ENCODE measurements around the gene RGS16. TPM values are rescaled to one million over a fixed set of nuclear protein-coding genes. Genes with fewer than 3 reads are reported as not detected.

RGS16 gene
- total RNA-seq, 1 experiment from 2014 or later = not detected

GRCh38 chr1:182587666-182588499, 16.3 kb downstream of the RGS16 start:
- Histone ChIP-seq H3K4me2 (peak overlapping the region; percentile 91), H2AFZ (peak overlapping the region; percentile 96), H3K36me3 (ENCODE audit: low read depth) (no peaks in the 10 kb centered on the region), H3K9me2 (ENCODE audit: insufficient read depth) (no peaks in the 10 kb centered on the region), H3F3A (ENCODE audit: insufficient read depth, low read depth) (peaks cover 13% of the 10 kb centered on the region; the same call in 1 of the 2 replicates), H3K4me3 (peak overlapping the region; percentile 64), H3K79me2 (ENCODE audit: low read depth) (no peaks in the 10 kb centered on the region), H3K9me3 (ENCODE audit: insufficient read depth, low read depth) (no peaks in the 10 kb centered on the region), H3K4me1 (replicated peaks; ENCODE audit: insufficient read depth) (peaks cover 12% of the 10 kb centered on the region), H3K27me3 (ENCODE audit: insufficient read depth, low read depth) (no peaks in the 10 kb centered on the region), H4K20me1 (ENCODE audit: insufficient read depth) (no peaks in the 10 kb centered on the region), H3K27ac (peak overlapping the region; percentile 69; the same call in 1 of the 2 replicates)
- TF ChIP-seq CTCF (conservative IDR thresholded peaks at IDR 0.05) = no peak
- no peak for TF ChIP-seq EZH2 (IDR thresholded peaks at IDR 0.05; ENCODE audit: low read depth)
- no TSS peak for BruUV-seq (replicated peaks)
- intact Hi-C loops (cut with micrococcal nuclease; ENCODE audit: unreplicated experiment) = loop anchor here (5.0 kb wide), 1 partner anchor 191 kb away; no protein-coding TSS in a partner anchor
- ChIA-PET POLR2A (ENCODE audit: unreplicated experiment) (no interaction called here), CTCF (interaction anchor here (1.1 to 2.0 kb wide), 2 partner anchors 503 to 507 kb away, joined by 4 to 7 read pairs; no protein-coding TSS in a partner anchor)
- no peak for DNase-seq

GRCh38 chr1:182587093-182587492, 17.1 kb downstream of the RGS16 start:
- no peaks in the 10 kb centered on the region for H3K36me3 ChIP-seq (ENCODE audit: low read depth)
- no peaks in the 10 kb centered on the region for H3K9me3 ChIP-seq (ENCODE audit: insufficient read depth, low read depth)
- no peak overlapping the region for H2AFZ ChIP-seq
- intact Hi-C loops (cut with micrococcal nuclease; ENCODE audit: unreplicated experiment) = loop anchor here (5.0 kb wide), 1 partner anchor 190 kb away; no protein-coding TSS in a partner anchor
- H3F3A ChIP-seq (ENCODE audit: insufficient read depth, low read depth) = peaks cover 13% of the 10 kb centered on the region; the same call in 1 of the 2 replicates
- no peaks in the 10 kb centered on the region for H3K27me3 ChIP-seq (ENCODE audit: insufficient read depth, low read depth)
- BruUV-seq (replicated peaks) = no TSS peak
- TF ChIP-seq CTCF (conservative IDR thresholded peaks at IDR 0.05) (no peak), EZH2 (IDR thresholded peaks at IDR 0.05; ENCODE audit: low read depth) (no peak)
- no peak for DNase-seq
- no peak overlapping the region for H3K4me3 ChIP-seq
- CTCF ChIA-PET = no interaction called here
- no peaks in the 10 kb centered on the region for H3K9me2 ChIP-seq (ENCODE audit: insufficient read depth)
- H4K20me1 ChIP-seq (ENCODE audit: insufficient read depth) = no peaks in the 10 kb centered on the region
- H3K4me2 ChIP-seq = no peak overlapping the region
- POLR2A ChIA-PET (ENCODE audit: unreplicated experiment) = no interaction called here
- H3K4me1 ChIP-seq (replicated peaks; ENCODE audit: insufficient read depth) = peaks cover 12% of the 10 kb centered on the region
- H3K27ac ChIP-seq = no peak overlapping the region
- no peaks in the 10 kb centered on the region for H3K79me2 ChIP-seq (ENCODE audit: low read depth)

- Histone ChIP-seq H3K27me3 (ENCODE audit: insufficient read depth, low read depth) (no peaks in the 10 kb centered on the region), H3K4me2 (no peak overlapping the region), H3K4me1 (replicated peaks; ENCODE audit: insufficient read depth) (peaks cover 12% of the 10 kb centered on the region), H2AFZ (no peak overlapping the region), H3K9me3 (ENCODE audit: insufficient read depth, low read depth) (no peaks in the 10 kb centered on the region), H3F3A (ENCODE audit: insufficient read depth, low read depth) (peaks cover 13% of the 10 kb centered on the region; the same call in 1 of the 2 replicates), H3K27ac (no peak overlapping the region), H3K4me3 (no peak overlapping the region), H3K79me2 (ENCODE audit: low read depth) (no peaks in the 10 kb centered on the region), H3K9me2 (ENCODE audit: insufficient read depth) (no peaks in the 10 kb centered on the region), H3K36me3 (ENCODE audit: low read depth) (no peaks in the 10 kb centered on the region), H4K20me1 (ENCODE audit: insufficient read depth) (no peaks in the 10 kb centered on the region)
- CTCF ChIA-PET = no interaction called here
- intact Hi-C loops (cut with micrococcal nuclease; ENCODE audit: unreplicated experiment) = loop anchor here (5.0 kb wide), 1 partner anchor 189 kb away; no protein-coding TSS in a partner anchor
- POLR2A ChIA-PET (ENCODE audit: unreplicated experiment) = no interaction called here
- no peak for DNase-seq
- TF ChIP-seq CTCF (conservative IDR thresholded peaks at IDR 0.05) (no peak), EZH2 (IDR thresholded peaks at IDR 0.05; ENCODE audit: low read depth) (no peak)
- no TSS peak for BruUV-seq (replicated peaks)
Measured at GRCh38 chr1:182586380-182586779, 17.8 kb downstream of the RGS16 start.
